Stomach (tissue), 4 donors: ENCODE results near the gene ZNF507.

Experiments
- CTCF ChIP-seq, 7 experiments: fragments of 450-650 bp in 4 of 7; fragments of 200-600 bp in 3 of 7; sonication (generic) in 3 of 7; IDR thresholded peaks; one replicate each; pipeline ENCODE4 v1.5.1; 2016 to 2019; ENCODE audit warnings: antibody characterized with exemption in 7 of 7, control low read depth in 2 of 7, mild to moderate bottlenecking in 1 of 7
- POLR2A ChIP-seq, 4 donors: fragments of 450-650 bp; IDR thresholded peaks; one replicate each; pipeline ENCODE4 v1.6.1; 2016; ENCODE audit warnings: antibody characterized with exemption in 4 of 4, control low read depth in 2 of 4, mild to moderate bottlenecking in 1 of 4, moderate library complexity in 1 of 4

- no peak for TF ChIP-seq CTCF (IDR thresholded peaks at IDR 0.05)
- no peak for TF ChIP-seq POLR2A (IDR thresholded peaks at IDR 0.05)
These were observed 18.2 kb downstream of the ZNF507 start for GRCh38 chr19:32363632-32364031.
